ENCODE results near the gene ITGA11. TPM values are rescaled to one million over a fixed set of nuclear protein-coding genes. Genes with fewer than 3 reads are reported as not detected.

The ITGA11 gene
- total and polyA plus RNA-seq, 10 donors = 0.27 to 17.2 (median 5.8) TPM

GRCh38 chr15:68479406-68479805 is 47.4 kb upstream of the ITGA11 start:
- no peak for DNase-seq
- TF ChIP-seq POLR2A (IDR thresholded peaks at IDR 0.05) = no peak
- TF ChIP-seq CTCF (IDR thresholded peaks at IDR 0.05 in 8 of 11, conservative IDR thresholded peaks at IDR 0.05 in 3 of 11) = no peak
- TF ChIP-seq POLR2AphosphoS5 (IDR thresholded peaks at IDR 0.05) = no peak
- WGBS, 5 donors = 66 to 79% (median 69%) methylated on average over 12 of the region's 12 CpGs
- Histone ChIP-seq H3K27ac (no peak overlapping the region), H3K4me1 (peaks cover 0 to 2% (median 0%) of the 10 kb centered on the region in 6 donors), H3K4me3 (no peak overlapping the region), H3K27me3 (replicated peaks in 1 of 7) (peaks cover 0 to 12% (median 0%) of the 10 kb centered on the region in 7 donors), H3K9me3 (no peaks in the 10 kb centered on the region), H3K36me3 (no peaks in the 10 kb centered on the region)
- intact Hi-C loops (cut with DNase I; ENCODE audit: low total_unique reads) = no loop called here

- TF ChIP-seq CTCF (IDR thresholded peaks at IDR 0.05 in 8 of 11, conservative IDR thresholded peaks at IDR 0.05 in 3 of 11) (no peak), POLR2A (IDR thresholded peaks at IDR 0.05) (no peak), POLR2AphosphoS5 (IDR thresholded peaks at IDR 0.05) (no peak)
- Histone ChIP-seq H3K27me3 (replicated peaks in 1 of 7) (peaks cover 0 to 12% (median 0%) of the 10 kb centered on the region in 7 donors), H3K4me1 (no peaks in the 10 kb centered on the region), H3K4me3 (no peak overlapping the region), H3K36me3 (no peaks in the 10 kb centered on the region), H3K27ac (no peak overlapping the region), H3K9me3 (no peaks in the 10 kb centered on the region)
- WGBS, 5 donors = 87 to 95% (median 88%) methylated on average over 4 of the region's 4 CpGs
- no peak for DNase-seq
- intact Hi-C loops (cut with DNase I; ENCODE audit: low total_unique reads) = no loop called here
Measured at GRCh38 chr15:68478853-68479252, 46.9 kb upstream of the ITGA11 start.

- H3K9me3 ChIP-seq = no peaks in the 10 kb centered on the region
- no peak for DNase-seq
- H3K36me3 ChIP-seq = no peaks in the 10 kb centered on the region
- TF ChIP-seq POLR2A (IDR thresholded peaks at IDR 0.05) (no peak), POLR2AphosphoS5 (IDR thresholded peaks at IDR 0.05) (no peak), CTCF (IDR thresholded peaks at IDR 0.05 in 8 of 11, conservative IDR thresholded peaks at IDR 0.05 in 3 of 11) (no peak)
- no peak overlapping the region for H3K27ac ChIP-seq
- no peak overlapping the region for H3K4me3 ChIP-seq
- no peaks in the 10 kb centered on the region for H3K4me1 ChIP-seq
- intact Hi-C loops (cut with DNase I; ENCODE audit: low total_unique reads) = no loop called here
- H3K27me3 ChIP-seq (replicated peaks in 1 of 7) = peaks cover 0 to 4% (median 0%) of the 10 kb centered on the region in 7 donors
Measured at GRCh38 chr15:68475449-68475848, 43.5 kb upstream of the ITGA11 start.

GRCh38 chr15:68471541-68471940 is 39.6 kb upstream of the ITGA11 start:
- no peak for DNase-seq
- Histone ChIP-seq H3K27ac (no peak overlapping the region), H3K36me3 (no peaks in the 10 kb centered on the region), H3K27me3 (replicated peaks in 1 of 7) (peaks cover 0 to 12% (median 0%) of the 10 kb centered on the region in 7 donors), H3K9me3 (no peaks in the 10 kb centered on the region), H3K4me3 (no peak overlapping the region), H3K4me1 (no peaks in the 10 kb centered on the region)
- no peak for TF ChIP-seq POLR2A (IDR thresholded peaks at IDR 0.05)
- TF ChIP-seq CTCF (IDR thresholded peaks at IDR 0.05 in 8 of 11, conservative IDR thresholded peaks at IDR 0.05 in 3 of 11) = no peak
- WGBS, 5 donors = 72 to 86% (median 78%) methylated on average over 5 of the region's 5 CpGs
- intact Hi-C loops (cut with DNase I; ENCODE audit: low total_unique reads) = no loop called here

Measured in spleen (tissue), 11 donors.